H1 (cell line): ENCODE data around the gene FBLN5. TPM values are rescaled to one million over a fixed set of nuclear protein-coding genes. Genes with fewer than 3 reads are reported as not detected.

ENCODE experiments used
- CTCF ChIA-PET: fragments of 300-600 bp; sonication (Branson Sonifier 250); formaldehyde crosslinking; loops from one replicate; lab custom pipeline; 2021; ENCODE audit not compliant: partially characterized antibody; lab: Charles Lee
- POLR2A ChIA-PET: fragments of 300-600 bp; sonication (Branson Sonifier 250); formaldehyde crosslinking; loops from one replicate; lab custom pipeline; 2021; ENCODE audit warnings: inconsistent platforms; ENCODE audit not compliant: partially characterized antibody; lab: Charles Lee
- DNase-seq, 2 experiments: peaks; one replicate each; pipeline versions ENCODE4 v3.0.0 to v3.0.0-alpha.2; 2010 to 2022; ENCODE audit warnings: low spot score in 2 of 2, low read depth in 1 of 2, mixed read lengths in 1 of 2
- FAIRE-seq: peaks from 2 replicates; lab custom pipeline; 2011; peaks lifted over from hg19 to GRCh38; lab: Jason Lieb, UNC
- H2AFZ ChIP-seq: 2 replicates; pipeline ENCODE4 v1.8.1; 2012; ENCODE audit warnings: low read length, inconsistent platforms
- H2AK5ac ChIP-seq: 2 replicates; pipeline ENCODE4 v1.6.1; 2013; ENCODE audit warnings: low read depth, low read length
- H2BK120ac ChIP-seq: replicated peaks from 2 replicates; pipeline ENCODE3; 2013; ENCODE audit warnings: low read depth, low read length, inconsistent platforms
- H2BK12ac ChIP-seq: 2 replicates; pipeline ENCODE4 v1.6.1; 2013; ENCODE audit warnings: low read depth, low read length
- H2BK15ac ChIP-seq: 2 replicates; pipeline ENCODE4 v1.6.1; 2013; ENCODE audit warnings: low read length
- H2BK20ac ChIP-seq: 2 replicates; pipeline ENCODE4 v1.6.1; 2013; ENCODE audit warnings: low read length
- H2BK5ac ChIP-seq: 2 replicates; pipeline ENCODE4 v1.6.1; 2013; ENCODE audit warnings: low read depth, low read length
- H3K14ac ChIP-seq: 2 replicates; pipeline ENCODE4 v1.6.1; 2013; ENCODE audit warnings: inconsistent platforms; ENCODE audit not compliant: insufficient read length
- H3K18ac ChIP-seq: 2 replicates; pipeline ENCODE4 v1.6.1; 2013; ENCODE audit warnings: low read length; ENCODE audit errors: extremely low read depth
- H3K23ac ChIP-seq: 2 replicates; pipeline ENCODE4 v1.6.1; 2013; ENCODE audit warnings: inconsistent platforms; ENCODE audit not compliant: insufficient read length
- H3K23me2 ChIP-seq: 2 replicates; pipeline ENCODE4 v1.6.1; 2013; ENCODE audit warnings: low read depth, low read length
- H3K27ac ChIP-seq: 2 replicates; pipeline ENCODE4 v1.6.1; 2011; ENCODE audit warnings: low read depth, low read length, inconsistent platforms
- H3K27me3 ChIP-seq, 4 experiments: replicated peaks in 1 of 4; 1 replicate in 1 of 4; 2 replicates in 3 of 4; pipeline versions ENCODE4 v1.6.1 to v1.8.1; 2011 to 2013; ENCODE audit warnings: low read length in 3 of 4, mild to moderate bottlenecking in 3 of 4, inconsistent platforms in 2 of 4, mixed read lengths in 2 of 4, moderate library complexity in 1 of 4; ENCODE audit not compliant: control insufficient read depth in 3 of 4, insufficient read depth in 3 of 4; ENCODE audit errors: extremely low read depth in 1 of 4
- H3K36me3 ChIP-seq, 4 experiments: 2 replicates each; pipeline versions ENCODE4 v1.6.1 to v1.8.1; 2011 to 2013; ENCODE audit warnings: mild to moderate bottlenecking in 4 of 4, low read length in 3 of 4, moderate library complexity in 2 of 4, control low read depth in 1 of 4, inconsistent platforms in 1 of 4; ENCODE audit not compliant: insufficient read depth in 4 of 4, control insufficient read depth in 2 of 4
- H3K4ac ChIP-seq: replicated peaks from 2 replicates; pipeline ENCODE3; 2013; ENCODE audit warnings: low read length, low read depth, mixed read lengths, inconsistent platforms; ENCODE audit not compliant: insufficient read length
- H3K4me1 ChIP-seq, 4 experiments: replicated peaks in 1 of 4; 1 replicate in 1 of 4; 2 replicates in 3 of 4; pipeline versions ENCODE4 v1.6.1 to v1.8.1; 2011 to 2013; ENCODE audit warnings: low read length in 3 of 4, inconsistent platforms in 2 of 4, mixed read lengths in 1 of 4; ENCODE audit not compliant: insufficient read depth in 4 of 4, control insufficient read depth in 3 of 4
- H3K4me2 ChIP-seq, 2 experiments: 2 replicates each; pipeline versions ENCODE4 v1.6.1 to v1.8.1; 2011 to 2013; ENCODE audit warnings: low read depth in 2 of 2, low read length in 2 of 2, control low read depth in 1 of 2, inconsistent platforms in 1 of 2, mild to moderate bottlenecking in 1 of 2; ENCODE audit not compliant: insufficient read depth in 1 of 2
- H3K4me3 ChIP-seq, 4 experiments: fragments of 200-600, 300-600 bp in 1 of 4; sonication (generic), shearing (Covaris generic), sonication (Bioruptor Twin) in 1 of 4; 2 replicates each; pipeline versions ENCODE4 v1.5.1 to v1.8.1; 2011 to 2016; ENCODE audit warnings: low read length in 4 of 4, low read depth in 3 of 4, control low read depth in 2 of 4, inconsistent platforms in 2 of 4, mild to moderate bottlenecking in 2 of 4, mixed read lengths in 1 of 4, moderate library complexity in 1 of 4; ENCODE audit not compliant: insufficient read depth in 2 of 4; ENCODE audit errors: extremely low read depth in 1 of 4
- H3K56ac ChIP-seq: replicated peaks from 2 replicates; pipeline ENCODE3; 2013; ENCODE audit warnings: low read depth, mild to moderate bottlenecking, mixed read lengths, low read length, inconsistent platforms; ENCODE audit not compliant: insufficient read length
- H3K79me1 ChIP-seq: 2 replicates; pipeline ENCODE4 v1.6.1; 2013; ENCODE audit warnings: low read depth, low read length, control low read depth
- H3K79me2 ChIP-seq, 2 experiments: 2 replicates each; pipeline versions ENCODE4 v1.6.1 to v1.8.1; 2012 to 2013; ENCODE audit warnings: low read length in 2 of 2, mild to moderate bottlenecking in 2 of 2, inconsistent platforms in 1 of 2; ENCODE audit not compliant: insufficient read depth in 2 of 2, control insufficient read depth in 1 of 2
- H3K9ac ChIP-seq, 4 experiments: replicated peaks in 1 of 4; 1 replicate in 1 of 4; 2 replicates in 3 of 4; pipeline versions ENCODE4 v1.6.1 to v1.8.1; 2011 to 2013; ENCODE audit warnings: low read depth in 3 of 4, low read length in 3 of 4, control low read depth in 2 of 4, mild to moderate bottlenecking in 2 of 4, moderate library complexity in 2 of 4, inconsistent platforms in 1 of 4; ENCODE audit errors: extremely low read depth in 1 of 4
- H3K9me3 ChIP-seq, 2 experiments: 2 replicates each; pipeline versions ENCODE4 v1.6.1 to v1.8.1; 2012 to 2013; ENCODE audit warnings: mild to moderate bottlenecking in 2 of 2, moderate library complexity in 2 of 2, control low read depth in 1 of 2, inconsistent platforms in 1 of 2, low read depth in 1 of 2, low read length in 1 of 2, mixed read lengths in 1 of 2; ENCODE audit not compliant: insufficient read depth in 2 of 2
- H4K20me1 ChIP-seq, 2 experiments: replicated peaks in 1 of 2; 2 replicates each; pipeline versions ENCODE3 to v1.8.1; 2011 to 2013; ENCODE audit warnings: inconsistent platforms in 2 of 2, low read length in 2 of 2, mild to moderate bottlenecking in 1 of 2; ENCODE audit not compliant: insufficient read depth in 2 of 2, control insufficient read depth in 1 of 2
- H4K5ac ChIP-seq: 2 replicates; pipeline ENCODE4 v1.6.1; 2013; ENCODE audit warnings: low read length, low read depth, mixed read lengths, inconsistent platforms; ENCODE audit not compliant: insufficient read length
- H4K8ac ChIP-seq: 2 replicates; pipeline ENCODE4 v1.8.0; 2013; ENCODE audit warnings: mild to moderate bottlenecking, moderate library complexity, low read length, inconsistent platforms; ENCODE audit not compliant: insufficient read depth; ENCODE audit errors: extremely low read depth
- H4K91ac ChIP-seq: replicated peaks from 2 replicates; pipeline ENCODE3; 2013; ENCODE audit warnings: low read length, mixed read lengths, inconsistent platforms; ENCODE audit not compliant: insufficient read length
- CBX8 ChIP-seq: fragments of 300-800, 300-1000 bp; sonication (generic); IDR thresholded peaks from 2 replicates; pipeline ENCODE4 v1.7.1; 2016; ENCODE audit warnings: low read depth, low read length, borderline replicate concordance
- CEBPB ChIP-seq: IDR thresholded peaks from 2 replicates; pipeline ENCODE4 v1.6.1; 2012; ENCODE audit warnings: low read depth, low read length
- CHD1 ChIP-seq: IDR thresholded peaks from 2 replicates; pipeline ENCODE4 v1.6.1; 2012; ENCODE audit warnings: low read depth, low read length, improper control_type of control experiment
- FOSL1 ChIP-seq: IDR thresholded peaks from 2 replicates; pipeline ENCODE4 v1.6.1; 2011; ENCODE audit warnings: mild to moderate bottlenecking, low read depth, low read length, moderate library complexity; ENCODE audit not compliant: insufficient read depth
- HDAC2 ChIP-seq, 2 experiments: fragments of 300-600 bp in 1 of 2; sonication (generic) in 1 of 2; IDR thresholded peaks; 2 replicates each; pipeline ENCODE4 v1.6.1; 2011 to 2012; ENCODE audit warnings: low read depth in 2 of 2, low read length in 2 of 2, mild to moderate bottlenecking in 2 of 2, moderate library complexity in 2 of 2, borderline replicate concordance in 1 of 2, inconsistent platforms in 1 of 2
- KDM1A ChIP-seq: fragments of 200-600, 300-600 bp; sonication (generic); IDR thresholded peaks from 2 replicates; pipeline ENCODE4 v1.7.1; 2016; ENCODE audit warnings: mild to moderate bottlenecking, low read length, borderline replicate concordance
- PHF8 ChIP-seq: fragments of 200-600 bp; sonication (generic); conservative IDR thresholded peaks from 2 replicates; pipeline ENCODE4 v1.7.1; 2012; ENCODE audit warnings: low read depth, mild to moderate bottlenecking, inconsistent platforms, low read length, moderate library complexity
- POLR2A ChIP-seq, 2 experiments: IDR thresholded peaks; 1 replicate in 1 of 2; 2 replicates in 1 of 2; pipeline ENCODE4 v1.6.1; 2011; ENCODE audit warnings: low read depth in 2 of 2, low read length in 2 of 2, mild to moderate bottlenecking in 2 of 2; ENCODE audit errors: control extremely low read depth in 1 of 2
- RXRA ChIP-seq: IDR thresholded peaks from 2 replicates; pipeline ENCODE4 v1.6.1; 2011; ENCODE audit warnings: low read depth, mild to moderate bottlenecking, low read length, moderate library complexity; ENCODE audit not compliant: insufficient read depth
- SIX5 ChIP-seq: IDR thresholded peaks from 2 replicates; pipeline ENCODE4 v1.6.1; 2011; ENCODE audit warnings: mild to moderate bottlenecking, low read depth, low read length
- TBP ChIP-seq: IDR thresholded peaks from 2 replicates; pipeline ENCODE4 v1.6.1; 2011; ENCODE audit warnings: low read depth, low read length, improper control_type of control experiment
- WGBS, 2 experiments: shearing (Covaris generic) in 1 of 2; methylation state at CpG; one replicate each; pipeline versions ENCODE4 v1.1.6 to v1.1.7; 2013 to 2015; ENCODE audit warnings: low lambda C conversion rate in 2 of 2, mixed read lengths in 2 of 2, inconsistent platforms in 1 of 2, low coverage in 1 of 2, missing lambda C conversion rate in 1 of 2; ENCODE audit not compliant: insufficient replicate concordance in 2 of 2, insufficient coverage in 1 of 2, insufficient read length in 1 of 2; ENCODE audit errors: extremely low coverage in 1 of 2, missing lambda C conversion rate in 1 of 2; 5-methylcytosine and 5-hydroxymethylcytosine counted together
- polyA plus RNA-seq, 7 experiments: library from polyadenylated mRNA; depleted of rRNA in 3 of 7; stranded (reverse) in 5 of 7; unstranded in 2 of 7; fragments of >200 nt in 5 of 7; fragments of 200-250 nt in 2 of 7; gene quantifications; 1 replicate in 5 of 7; 2 replicates in 1 of 7; 4 replicates in 1 of 7; pipeline versions ENCODE4 v1.2.1 to v1.2.3, GENCODE V29; 2011 to 2013; ENCODE audit warnings: missing spikeins in 2 of 7, mixed read lengths in 2 of 7
- total RNA-seq: library from RNA; stranded (reverse); fragmentation: NEBNext Ultra II Directional; extraction: Animal tissue kit (Norgen Biotek cat#: 25700); gene quantifications from 2 replicates; pipeline ENCODE4 v1.2.1, GENCODE V29; 2021

Gene FBLN5
- total and polyA plus RNA-seq, 2 of the 8 experiments (the other 6 are each of a cell fraction or from before 2014, with no cell fraction given), result 0.88 to 3.5 TPM

- H2AK5ac ChIP-seq, result no peak overlapping the region
- no peaks in the 10 kb centered on the region for H3K23me2 ChIP-seq
- no peaks in the 10 kb centered on the region for H3K79me1 ChIP-seq
- no peak overlapping the region for H3K4me2 ChIP-seq
- peaks cover 0 to 4% (median 1%) of the 10 kb centered on the region in 4 experiments; a peak in 3 of 7 replicates for H3K4me1 ChIP-seq
- H4K91ac ChIP-seq, result no peak overlapping the region
- H3K23ac ChIP-seq, result no peak overlapping the region
- ChIA-PET POLR2A (no interaction called here), CTCF (interaction anchor here (1.1 to 3.0 kb wide), 3 partner anchors 10 to 32 kb away, joined by 3 to 13 read pairs (median 3); no protein-coding TSS in a partner anchor)
- no peak overlapping the region for H3K4ac ChIP-seq
- FAIRE-seq (no peak), DNase-seq (no peak)
- no peak overlapping the region for H3K18ac ChIP-seq
- WGBS, 2 experiments, result 84% methylated on average over 9 of the region's 9 CpGs; no CpG with 5 or more reads in 1 of the 2 experiments
- no peaks in the 10 kb centered on the region for H3K79me2 ChIP-seq
- no peak overlapping the region for H2BK5ac ChIP-seq
- no peaks in the 10 kb centered on the region for H3K36me3 ChIP-seq
- H3K56ac ChIP-seq, result no peak overlapping the region
- no peak overlapping the region for H2AFZ ChIP-seq
- no peak overlapping the region for H2BK20ac ChIP-seq
- H3K14ac ChIP-seq, result no peak overlapping the region
- H2BK12ac ChIP-seq, result no peak overlapping the region
- H3K27ac ChIP-seq, result no peak overlapping the region
- H3K9me3 ChIP-seq, result no peaks in the 10 kb centered on the region
- H4K20me1 ChIP-seq, result peaks cover 0 to 2% of the 10 kb centered on the region in 2 experiments
- no peak overlapping the region for H2BK120ac ChIP-seq
- no peak overlapping the region for H3K4me3 ChIP-seq
- peaks cover 0 to 1% (median 0%) of the 10 kb centered on the region in 4 experiments; a peak in 1 of 7 replicates for H3K27me3 ChIP-seq
- no peak overlapping the region for H2BK15ac ChIP-seq
- no peak overlapping the region for H4K5ac ChIP-seq
- H3K9ac ChIP-seq, result no peak overlapping the region
- H4K8ac ChIP-seq, result no peak overlapping the region
- no peak for TF ChIP-seq CBX8
- no peak for TF ChIP-seq TBP
- no peak for TF ChIP-seq FOSL1
- TF ChIP-seq SIX5, result no peak
- no peak for TF ChIP-seq RXRA
- no peak for TF ChIP-seq POLR2A (IDR thresholded peaks at IDR 0.05; ENCODE audit: control extremely low read depth in 1 of 2, low read depth in 2 of 2, low read length in 2 of 2)
- TF ChIP-seq PHF8, result no peak
- no peak for TF ChIP-seq CHD1
- TF ChIP-seq KDM1A, result no peak
- no peak for TF ChIP-seq HDAC2 (IDR thresholded peaks at IDR 0.05; ENCODE audit: borderline replicate concordance in 1 of 2, low read depth in 2 of 2, low read length in 2 of 2)
- no peak for TF ChIP-seq CEBPB
Measured at GRCh38 chr14:91901449-91902226, 45.9 kb downstream of the FBLN5 start.
